ENCODE results near the gene NEURL3.
"Not testable (repeated sequence)": the region's sequence is repeated elsewhere in the genome, so short reads cannot be mapped to it uniquely, and the experiment has no call there.

The NEURL3 gene

DNA sequence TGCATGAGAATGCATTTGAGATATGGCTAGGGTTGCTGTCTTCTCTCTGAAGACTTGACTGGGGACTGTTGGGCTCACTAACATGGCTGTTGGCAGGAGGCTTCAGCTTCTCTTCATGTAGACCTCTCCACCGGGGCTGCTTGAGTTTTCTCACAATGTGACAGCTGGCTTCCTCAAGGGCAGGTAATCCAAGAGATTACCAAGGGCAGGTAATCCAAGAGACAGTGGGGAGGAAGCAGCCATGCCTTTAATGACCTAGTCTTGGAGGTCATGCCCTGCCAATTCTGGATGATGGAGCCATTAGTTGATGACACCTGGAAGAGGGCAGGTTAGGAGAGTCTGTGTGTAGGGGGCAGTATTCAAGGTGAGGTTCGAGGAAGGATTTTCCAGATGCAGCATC is 40.5 kb downstream of the NEURL3 start:
- H3K4me1 ChIP-seq (ENCODE audit: insufficient read depth, low read length), result no peaks in the 10 kb centered on the region
- 77% methylated on average over 2 of the region's 2 CpGs for WGBS
- no peak overlapping the region for H3K9ac ChIP-seq (ENCODE audit: low read depth, low read length)
- no peaks in the 10 kb centered on the region; the same call in 1 of the 2 replicates for H3K9me3 ChIP-seq (ENCODE audit: insufficient read depth, low read depth, low read length)
- no peak overlapping the region for H3K4me3 ChIP-seq (ENCODE audit: low read length)
- no peak overlapping the region for H3K27ac ChIP-seq (ENCODE audit: low read depth, low read length)
- H3K36me3 ChIP-seq (ENCODE audit: insufficient read depth, low read length), result no peaks in the 10 kb centered on the region
- H3K27me3 ChIP-seq (ENCODE audit: insufficient read depth, low read length), result no peaks in the 10 kb centered on the region

DNA sequence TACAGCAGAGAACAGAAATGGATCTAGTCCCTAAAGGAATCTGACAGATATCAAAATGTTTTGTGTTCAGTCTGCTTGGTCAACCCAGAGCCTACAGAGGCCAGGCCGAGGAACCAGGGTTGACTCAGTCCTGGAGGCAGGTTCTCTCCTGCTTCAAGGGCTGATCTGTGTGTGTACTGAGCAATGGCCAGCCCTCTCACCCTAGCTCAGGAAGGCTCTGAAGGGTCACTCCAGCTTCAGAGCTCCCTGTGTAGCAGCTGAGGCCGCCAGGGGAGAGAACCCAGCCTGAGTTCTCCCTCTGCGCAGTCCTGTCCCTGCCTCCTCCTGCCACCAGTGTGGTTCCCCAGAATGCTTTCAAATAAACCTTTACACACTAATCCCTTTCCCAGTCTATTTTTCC is 41.1 kb downstream of the NEURL3 start:
- Histone ChIP-seq H3K9me3 (ENCODE audit: insufficient read depth, low read depth, low read length) (no peaks in the 10 kb centered on the region; the same call in 1 of the 2 replicates), H3K27ac (ENCODE audit: low read depth, low read length) (no peak overlapping the region), H3K27me3 (ENCODE audit: insufficient read depth, low read length) (no peaks in the 10 kb centered on the region), H3K4me1 (ENCODE audit: insufficient read depth, low read length) (no peaks in the 10 kb centered on the region), H3K36me3 (ENCODE audit: insufficient read depth, low read length) (no peaks in the 10 kb centered on the region), H3K9ac (ENCODE audit: low read depth, low read length) (no peak overlapping the region), H3K4me3 (ENCODE audit: low read length) (no peak overlapping the region)
- WGBS, result 90% methylated on average over 3 of the region's 3 CpGs

GRCh38 chr2:96463119-96463518 is 42.0 kb downstream of the NEURL3 start:
- Histone ChIP-seq H3K27ac (ENCODE audit: low read depth, low read length) (no peak overlapping the region), H3K9ac (ENCODE audit: low read depth, low read length) (no peak overlapping the region), H3K4me1 (ENCODE audit: insufficient read depth, low read length) (no peaks in the 10 kb centered on the region), H3K4me3 (ENCODE audit: low read length) (no peak overlapping the region), H3K36me3 (ENCODE audit: insufficient read depth, low read length) (no peaks in the 10 kb centered on the region), H3K27me3 (ENCODE audit: insufficient read depth, low read length) (no peaks in the 10 kb centered on the region), H3K9me3 (ENCODE audit: insufficient read depth, low read depth, low read length) (no peaks in the 10 kb centered on the region; the same call in 1 of the 2 replicates)
- WGBS, result 83% methylated on average over 2 of the region's 2 CpGs

DNA sequence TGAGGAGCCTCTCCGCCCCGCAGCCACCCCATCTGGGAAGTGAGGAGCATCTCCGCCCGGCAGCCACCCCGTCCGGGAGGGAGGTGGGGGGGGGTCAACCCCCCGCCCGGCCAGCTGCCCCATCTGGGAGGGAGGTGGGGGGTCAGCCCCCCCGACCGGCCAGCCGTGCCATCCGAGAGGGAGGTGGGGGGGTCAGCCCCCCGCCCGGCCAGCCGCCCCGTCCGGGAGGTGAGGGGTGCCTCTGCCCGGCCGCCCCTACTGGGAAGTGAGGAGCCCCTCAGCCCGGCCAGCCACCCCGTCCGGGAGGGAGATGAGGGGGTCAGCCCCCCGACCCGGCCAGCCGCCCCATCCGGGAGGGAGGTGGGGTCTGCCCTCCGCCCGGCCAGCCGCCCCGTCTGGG is 43.5 kb downstream of the NEURL3 start:
- H3K9ac ChIP-seq (ENCODE audit: low read depth, low read length); H3K36me3 ChIP-seq (ENCODE audit: insufficient read depth, low read length); H3K4me1 ChIP-seq (ENCODE audit: insufficient read depth, low read length); H3K27me3 ChIP-seq (ENCODE audit: insufficient read depth, low read length); H3K4me3 ChIP-seq (ENCODE audit: low read length); H3K9me3 ChIP-seq (ENCODE audit: insufficient read depth, low read depth, low read length); H3K27ac ChIP-seq (ENCODE audit: low read depth, low read length): not testable (repeated sequence)
- 98% methylated on average over 19 of the region's 30 CpGs for WGBS

- H3K9ac ChIP-seq (ENCODE audit: low read depth, low read length), result no peak overlapping the region
- no peaks in the 10 kb centered on the region; the same call in 1 of the 2 replicates for H3K27me3 ChIP-seq (ENCODE audit: insufficient read depth, low read length)
- H3K9me3 ChIP-seq (ENCODE audit: insufficient read depth, low read depth, low read length), result no peaks in the 10 kb centered on the region
- no peak overlapping the region for H3K4me3 ChIP-seq (ENCODE audit: low read length)
- H3K4me1 ChIP-seq (ENCODE audit: insufficient read depth, low read length), result no peaks in the 10 kb centered on the region
- H3K27ac ChIP-seq (ENCODE audit: low read depth, low read length), result no peak overlapping the region
- 93% methylated on average over 6 of the region's 6 CpGs for WGBS
- no peaks in the 10 kb centered on the region for H3K36me3 ChIP-seq (ENCODE audit: insufficient read depth, low read length)
Observed at GRCh38 chr2:96452053-96452452, 53.1 kb downstream of the NEURL3 start.

DNA sequence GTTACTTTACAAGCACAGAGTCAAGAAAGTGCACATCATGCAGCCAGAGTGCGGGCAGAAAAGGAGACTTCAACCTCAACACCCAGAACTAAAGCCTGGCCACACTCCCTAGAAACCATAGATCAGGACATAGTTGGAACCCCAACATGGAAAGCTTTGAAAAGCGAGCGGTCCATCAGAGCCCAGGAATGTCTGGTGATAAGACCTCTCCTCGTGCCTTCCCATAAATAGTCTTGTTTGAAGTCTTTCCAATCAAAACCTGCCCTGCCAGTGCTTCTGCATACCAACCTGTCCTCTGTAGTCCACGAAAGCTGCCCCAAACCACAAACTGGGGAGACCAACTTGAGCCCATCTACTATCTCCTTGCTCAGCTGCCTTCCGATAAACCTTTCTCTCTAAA is 55.5 kb downstream of the NEURL3 start:
- H3K36me3 ChIP-seq (ENCODE audit: insufficient read depth, low read length), result no peaks in the 10 kb centered on the region
- H3K9me3 ChIP-seq (ENCODE audit: insufficient read depth, low read depth, low read length), result no peaks in the 10 kb centered on the region
- H3K4me1 ChIP-seq (ENCODE audit: insufficient read depth, low read length), result no peaks in the 10 kb centered on the region
- no peak overlapping the region for H3K4me3 ChIP-seq (ENCODE audit: low read length)
- no peak overlapping the region for H3K9ac ChIP-seq (ENCODE audit: low read depth, low read length)
- H3K27me3 ChIP-seq (ENCODE audit: insufficient read depth, low read length), result no peaks in the 10 kb centered on the region; the same call in 1 of the 2 replicates
- no peak overlapping the region for H3K27ac ChIP-seq (ENCODE audit: low read depth, low read length)
- WGBS, result 88% methylated on average over 6 of the region's 6 CpGs

DNA sequence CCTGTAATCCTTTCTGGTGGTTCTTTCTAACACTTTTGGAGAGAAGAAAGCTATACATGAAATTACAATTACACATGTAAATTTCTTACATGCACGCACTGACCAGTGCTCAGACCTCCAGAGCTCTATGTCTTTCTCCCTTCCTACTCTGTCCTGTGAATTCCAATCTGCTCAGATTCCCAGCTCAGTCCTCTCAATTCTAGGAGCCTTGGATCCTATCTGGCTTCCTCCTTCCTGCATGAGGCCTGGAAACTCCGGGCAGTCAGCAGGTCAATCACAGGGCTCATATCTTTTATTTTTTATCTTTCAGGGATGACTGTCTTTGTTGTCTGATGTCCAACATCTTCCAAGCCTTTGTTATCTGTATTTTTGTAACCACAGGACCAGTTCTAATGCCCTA is 56.0 kb downstream of the NEURL3 start:
- no peaks in the 10 kb centered on the region for H3K36me3 ChIP-seq (ENCODE audit: insufficient read depth, low read length)

DNA sequence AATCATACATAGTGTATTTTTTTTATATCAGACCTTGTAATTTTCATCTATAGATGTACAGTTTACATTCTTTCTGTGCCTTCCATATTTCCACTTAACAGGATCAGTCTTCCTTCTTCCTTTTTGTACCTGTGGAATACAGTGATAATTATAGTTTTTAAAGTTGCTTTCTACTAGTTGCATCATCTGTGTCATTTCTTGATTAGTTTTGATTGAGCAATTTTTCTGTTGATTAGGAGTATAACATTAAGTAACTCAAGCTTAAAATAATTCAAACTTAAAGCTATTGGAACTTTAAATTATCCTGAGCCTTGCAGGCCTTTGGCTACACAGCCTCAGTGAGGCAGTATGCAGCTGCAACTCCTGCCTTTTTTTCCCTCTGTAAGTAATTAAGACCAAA is 57.4 kb downstream of the NEURL3 start:
- Histone ChIP-seq H3K4me3 (ENCODE audit: low read length) (no peak overlapping the region), H3K27me3 (ENCODE audit: insufficient read depth, low read length) (no peaks in the 10 kb centered on the region; the same call in 1 of the 2 replicates), H3K9ac (ENCODE audit: low read depth, low read length) (no peak overlapping the region), H3K9me3 (ENCODE audit: insufficient read depth, low read depth, low read length) (no peaks in the 10 kb centered on the region), H3K36me3 (ENCODE audit: insufficient read depth, low read length) (no peaks in the 10 kb centered on the region), H3K27ac (ENCODE audit: low read depth, low read length) (no peak overlapping the region), H3K4me1 (ENCODE audit: insufficient read depth, low read length) (no peaks in the 10 kb centered on the region)

More for the DNA sequence above, 56.0 kb downstream of the NEURL3 start:
- Histone ChIP-seq H3K9ac (ENCODE audit: low read depth, low read length) (no peak overlapping the region), H3K4me3 (ENCODE audit: low read length) (no peak overlapping the region), H3K9me3 (ENCODE audit: insufficient read depth, low read depth, low read length) (no peaks in the 10 kb centered on the region), H3K27ac (ENCODE audit: low read depth, low read length) (no peak overlapping the region), H3K27me3 (ENCODE audit: insufficient read depth, low read length) (no peaks in the 10 kb centered on the region; the same call in 1 of the 2 replicates), H3K4me1 (ENCODE audit: insufficient read depth, low read length) (no peaks in the 10 kb centered on the region)
- WGBS, result 84% methylated on average over 2 of the region's 2 CpGs

All from HUES64 (cell line).